K562 (cell line): ENCODE data around the gene HOXB5. TPM values are rescaled to one million over a fixed set of nuclear protein-coding genes. Genes with fewer than 3 reads are reported as not detected.

Source experiments
- ATAC-seq: fragments of 200-7000 bp; cut with Tn5 transposase; 3 replicates; pipeline ENCODE4 v1.9.1; 2020; ENCODE audit warnings: moderate library complexity
- BruUV-seq: library from RNA; stranded (reverse); fragments of 400-500 nt; replicated peaks from 2 replicates; lab custom pipeline; 2021; lab: Mats Ljungman, UMichigan
- CTCF ChIA-PET: fragments of 300-600 bp; formaldehyde crosslinking; extraction: SDS; loops from one replicate; lab custom pipeline; 2021; ENCODE audit warnings: low intra/inter-chr PET ratio; lab: Yijun Ruan, JAX
- POLR2A ChIA-PET: fragments of 300-600, 350-650 bp; sonication (Branson Sonifier 250); formaldehyde crosslinking; extraction: SDS; loops from one replicate; lab custom pipeline; 2021; ENCODE audit warnings: antibody characterized with exemption, inconsistent platforms; lab: Yijun Ruan, JAX
- DNase-seq, 4 experiments: peaks; one replicate each; pipeline versions ENCODE4 v3.0.0 to v3.0.0-alpha.2; 2011 to 2018; ENCODE audit warnings: low spot score in 3 of 4, mixed read lengths in 3 of 4; ENCODE audit errors: extremely low read depth in 1 of 4
- FAIRE-seq: peaks from 2 replicates; lab custom pipeline; 2011; peaks lifted over from hg19 to GRCh38; lab: Jason Lieb, UNC
- H2AFZ ChIP-seq: 2 replicates; pipeline ENCODE4 v1.6.0; 2011; ENCODE audit warnings: low read depth, low read length, control low read depth, inconsistent platforms
- H3K27ac ChIP-seq: fragments of 200-600 bp; 3 replicates; pipeline ENCODE4 v1.8.0; 2011; ENCODE audit warnings: low read depth, mild to moderate bottlenecking, control low read depth, inconsistent platforms, low read length, moderate library complexity, mixed read lengths; ENCODE audit errors: extremely low read depth
- H3K27me3 ChIP-seq, 2 experiments: fragments of 300-600 bp in 1 of 2; 2 replicates in 1 of 2; 3 replicates in 1 of 2; pipeline versions ENCODE4 v1.6.0 to v1.8.0; 2011; ENCODE audit warnings: inconsistent platforms in 2 of 2, low read length in 2 of 2, mild to moderate bottlenecking in 1 of 2, mixed read lengths in 1 of 2, moderate library complexity in 1 of 2; ENCODE audit not compliant: control insufficient read depth in 2 of 2, insufficient read depth in 2 of 2
- H3K36me3 ChIP-seq: fragments of 300-600 bp; 3 replicates; pipeline ENCODE4 v1.8.0; 2011; ENCODE audit warnings: mild to moderate bottlenecking, low read length, inconsistent platforms; ENCODE audit not compliant: control insufficient read depth, insufficient read depth
- H3K4me1 ChIP-seq, 2 experiments: fragments of 200-600 bp in 1 of 2; replicated peaks in 1 of 2; 2 replicates in 1 of 2; 3 replicates in 1 of 2; pipeline versions ENCODE4 v1.5.1 to v1.8.0; 2011; ENCODE audit warnings: inconsistent platforms in 2 of 2, low read length in 2 of 2, mild to moderate bottlenecking in 1 of 2, mixed read lengths in 1 of 2, moderate library complexity in 1 of 2; ENCODE audit not compliant: control insufficient read depth in 2 of 2, insufficient read depth in 2 of 2
- H3K4me2 ChIP-seq: 2 replicates; pipeline ENCODE4 v1.6.1; 2011; ENCODE audit warnings: low read length, control low read depth, inconsistent platforms, mixed read lengths; ENCODE audit not compliant: insufficient read depth
- H3K4me3 ChIP-seq: fragments of 200-600 bp; sonication (generic), shearing (Covaris generic); 2 replicates; pipeline ENCODE4 v1.5.1; 2016; ENCODE audit warnings: control low read depth, inconsistent platforms
- H3K79me2 ChIP-seq: fragments of 200-600 bp; 3 replicates; pipeline ENCODE4 v1.8.0; 2011; ENCODE audit warnings: low read length, inconsistent platforms; ENCODE audit not compliant: control insufficient read depth, insufficient read depth
- H3K9ac ChIP-seq, 2 experiments: 2 replicates each; pipeline versions ENCODE4 v1.6.0 to v1.6.1; 2011; ENCODE audit warnings: low read depth in 2 of 2, low read length in 2 of 2, control low read depth in 1 of 2, inconsistent platforms in 1 of 2, mild to moderate bottlenecking in 1 of 2, mixed read lengths in 1 of 2; ENCODE audit not compliant: insufficient read depth in 1 of 2
- H3K9me1 ChIP-seq: one replicate; pipeline ENCODE4 v1.6.0; 2011; ENCODE audit warnings: inconsistent platforms, mild to moderate bottlenecking, low read length, moderate library complexity; ENCODE audit not compliant: control insufficient read depth, insufficient read depth
- H3K9me3 ChIP-seq: replicated peaks from 2 replicates; pipeline ENCODE4 v1.5.1; 2011; ENCODE audit warnings: low read depth, low read length, inconsistent platforms; ENCODE audit not compliant: control insufficient read depth, insufficient read depth
- H4K20me1 ChIP-seq: replicated peaks from 2 replicates; pipeline ENCODE4 v1.6.1; 2011; ENCODE audit warnings: low read length, inconsistent platforms, mixed read lengths; ENCODE audit not compliant: control insufficient read depth, insufficient read depth
- ADNP ChIP-seq: fragments of 200-800 bp; sonication (Bioruptor generic); IDR thresholded peaks from 2 replicates; pipeline ENCODE4 v1.6.1; 2016; ENCODE audit warnings: missing genetic modification characterization, missing compliant biosample characterization
- ATF2 ChIP-seq: sonication (generic); formaldehyde crosslinking; IDR thresholded peaks from 2 replicates; pipeline ENCODE4 v1.8.1; 2022; ENCODE audit warnings: missing genetic modification reagents
- DLX4 ChIP-seq: fragments of 250-450 bp; sonication (Bioruptor Pico); IDR thresholded peaks from 2 replicates; pipeline ENCODE4 v1.6.1; 2021; ENCODE audit warnings: mild to moderate bottlenecking
- FOXA1 ChIP-seq: fragments of 450-650 bp; IDR thresholded peaks from 2 replicates; pipeline ENCODE4 v1.6.1; 2016; ENCODE audit warnings: mild to moderate bottlenecking, borderline replicate concordance
- HSF4 ChIP-seq: fragments of 250-450 bp; sonication (Bioruptor Pico); IDR thresholded peaks from 2 replicates; pipeline ENCODE4 v2.1.2; 2022; ENCODE audit warnings: mild to moderate bottlenecking, moderate library complexity, borderline replicate concordance
- KDM2B ChIP-seq: fragments of 250-450 bp; sonication (Bioruptor Pico); IDR thresholded peaks from 2 replicates; pipeline ENCODE4 v1.8.0; 2021; ENCODE audit warnings: mild to moderate bottlenecking, moderate library complexity
- LEF1 ChIP-seq: fragments of 450-650 bp; IDR thresholded peaks from 2 replicates; pipeline ENCODE4 v1.6.1; 2016; ENCODE audit warnings: mild to moderate bottlenecking
- MEF2A ChIP-seq: IDR thresholded peaks from 2 replicates; pipeline ENCODE4 v1.6.1; 2011; ENCODE audit warnings: low read depth, mild to moderate bottlenecking, low read length, moderate library complexity; ENCODE audit not compliant: control insufficient read depth
- NR3C1 ChIP-seq: sonication (generic); formaldehyde crosslinking; IDR thresholded peaks from 2 replicates; pipeline ENCODE4 v1.8.1; 2022; ENCODE audit warnings: missing genetic modification reagents
- TCF7L2 ChIP-seq: fragments of 150-350 bp; IDR thresholded peaks from 2 replicates; pipeline ENCODE4 v1.6.1; 2016; ENCODE audit warnings: low read depth, mild to moderate bottlenecking, low read length, moderate library complexity
- ZBTB26 ChIP-seq: fragments of 450-650 bp; formaldehyde crosslinking; IDR thresholded peaks from 2 replicates; pipeline ENCODE4 v1.4.0; 2022; ENCODE audit warnings: missing genetic modification characterization
- ZNF12 ChIP-seq: sonication (generic); formaldehyde crosslinking; IDR thresholded peaks from 2 replicates; pipeline ENCODE4 v1.4.0; 2020; ENCODE audit warnings: mild to moderate bottlenecking, missing genetic modification reagents
- ZNF134 ChIP-seq: fragments of 250-450 bp; sonication (Bioruptor Pico); conservative IDR thresholded peaks from 2 replicates; pipeline ENCODE4 v1.4.0; 2020
- ZNF282 ChIP-seq: sonication (generic); formaldehyde crosslinking; IDR thresholded peaks from 2 replicates; pipeline ENCODE4 v1.8.1; 2023; ENCODE audit warnings: missing genetic modification reagents
- ZNF764 ChIP-seq: fragments of 250-450 bp; sonication (Bioruptor Pico); IDR thresholded peaks from 2 replicates; pipeline ENCODE4 v1.4.0; 2020; ENCODE audit warnings: low read depth, mild to moderate bottlenecking, moderate library complexity
- WGBS: fragments of 100-300 bp; shearing (Covaris generic); methylation state at CpG from one replicate; pipeline ENCODE4 v1.1.6; 2016; ENCODE audit warnings: low coverage, mixed read lengths; ENCODE audit not compliant: insufficient coverage; ENCODE audit errors: missing lambda C conversion rate; 5-methylcytosine and 5-hydroxymethylcytosine counted together
- in situ Hi-C: fragments of 300-500 bp; cut with MboI; formaldehyde crosslinking; loops from 4 replicates; pipeline ENCODE4 v1.15.0; 2018; ENCODE audit warnings: inconsistent platforms, mixed read lengths
- intact Hi-C: fragments of 100-400 bp; cut with micrococcal nuclease; formaldehyde crosslinking; loops from 2 replicates; pipeline ENCODE4 v1.14.2; 2022
- polyA plus RNA-seq, 8 experiments: library from polyadenylated mRNA; depleted of rRNA in 4 of 8; stranded (reverse) in 5 of 8; unstranded in 3 of 8; fragments of >200 nt; fragmentation: Nextera tagmentation in 2 of 8; fragmentation: Illumina TruSeq in 1 of 8; extraction: Ambion mirVana in 2 of 8; extraction: Trizol in 1 of 8; gene quantifications; 2 replicates each; pipeline versions ENCODE4 v1.2.1 to v1.2.3, GENCODE V29; 2011 to 2014; ENCODE audit warnings: inconsistent platforms in 1 of 8, missing spikeins in 1 of 8
- total RNA-seq, 7 experiments: library from RNA; depleted of rRNA in 6 of 7; stranded (reverse); fragments of >200 nt in 6 of 7; fragmentation: Illumina TruSeq in 2 of 7; extraction: Trizol in 2 of 7; gene quantifications; 2 replicates each; pipeline versions ENCODE4 v1.2.1 to v1.2.3, GENCODE V29; 2011 to 2021; ENCODE audit warnings: low replicate concordance in 1 of 7
- TF ChIP-seq, protein P1 (sequence below), 3 experiments: fragments of 200-800 bp in 1 of 3; fragments of 250-450 bp in 1 of 3; fragments of 450-650 bp in 1 of 3; sonication (Bioruptor Pico) in 1 of 3; sonication (Bioruptor generic) in 1 of 3; formaldehyde crosslinking in 1 of 3; IDR thresholded peaks; 2 replicates each; pipeline versions ENCODE4 v1.6.1 to v1.8.0; 2016 to 2022; ENCODE audit warnings: mild to moderate bottlenecking in 2 of 3, missing genetic modification characterization in 2 of 3, missing compliant biosample characterization in 1 of 3, moderate library complexity in 1 of 3

Gene HOXB5
- total and polyA plus RNA-seq, 9 of the 15 experiments (the other 6 are each of a cell fraction or from before 2014, with no cell fraction given), result 0.24 to 2.7 (median 0.65) TPM

GRCh38 chr17:48567646-48568354, 25.8 kb downstream of the HOXB5 start:
- WGBS, result 87% methylated on average over 1 of the region's 2 CpGs
- Histone ChIP-seq H4K20me1 (no peaks in the 10 kb centered on the region; the same call in 1 of the 2 replicates), H3K4me2 (no peak overlapping the region), H3K79me2 (peaks cover 68% of the 10 kb centered on the region), H3K4me1 (peaks cover 36% of the 10 kb centered on the region in 2 experiments), H3K27ac (no peak overlapping the region), H3K27me3 (no peaks in the 10 kb centered on the region), H3K9me3 (no peaks in the 10 kb centered on the region), H3K9me1 (peaks cover 3% of the 10 kb centered on the region), H3K9ac (peak overlapping the region in 1 of 2 experiments; percentile 5; a peak in 1 of 4 replicates), H3K36me3 (peaks cover 95% of the 10 kb centered on the region; the same call in 2 of the 3 replicates), H2AFZ (no peak overlapping the region), H3K4me3 (no peak overlapping the region)
- in situ Hi-C loops (no loop called here), intact Hi-C loops (no loop called here)
- CTCF ChIA-PET, result no interaction called here
- FAIRE-seq, result no peak
- POLR2A ChIA-PET, result interaction anchor here (0.5 to 3.9 kb wide), 5 partner anchors 11 to 1221 kb away, joined by 3 to 21 read pairs (median 4); no protein-coding TSS in a partner anchor
- no TSS peak for BruUV-seq
- no peak for DNase-seq
- ATAC-seq, result no peak
- TF ChIP-seq KDM2B (CRISPR knock-in tag) (no peak), HSF4 (CRISPR knock-in tag) (no peak), ZNF134 (CRISPR knock-in tag) (no peak), ADNP (no peak), DLX4 (CRISPR knock-in tag) (no peak), ZBTB26 (no peak), NR3C1 (no peak), ATF2 (CRISPR knock-in tag) (no peak), FOXA1 (no peak), ZNF12 (no peak), LEF1 (no peak), ZNF282 (CRISPR knock-in tag) (no peak), MEF2A (no peak), ZNF764 (CRISPR knock-in tag) (no peak), TCF7L2 (no peak)
- TF ChIP-seq, protein P1, sequence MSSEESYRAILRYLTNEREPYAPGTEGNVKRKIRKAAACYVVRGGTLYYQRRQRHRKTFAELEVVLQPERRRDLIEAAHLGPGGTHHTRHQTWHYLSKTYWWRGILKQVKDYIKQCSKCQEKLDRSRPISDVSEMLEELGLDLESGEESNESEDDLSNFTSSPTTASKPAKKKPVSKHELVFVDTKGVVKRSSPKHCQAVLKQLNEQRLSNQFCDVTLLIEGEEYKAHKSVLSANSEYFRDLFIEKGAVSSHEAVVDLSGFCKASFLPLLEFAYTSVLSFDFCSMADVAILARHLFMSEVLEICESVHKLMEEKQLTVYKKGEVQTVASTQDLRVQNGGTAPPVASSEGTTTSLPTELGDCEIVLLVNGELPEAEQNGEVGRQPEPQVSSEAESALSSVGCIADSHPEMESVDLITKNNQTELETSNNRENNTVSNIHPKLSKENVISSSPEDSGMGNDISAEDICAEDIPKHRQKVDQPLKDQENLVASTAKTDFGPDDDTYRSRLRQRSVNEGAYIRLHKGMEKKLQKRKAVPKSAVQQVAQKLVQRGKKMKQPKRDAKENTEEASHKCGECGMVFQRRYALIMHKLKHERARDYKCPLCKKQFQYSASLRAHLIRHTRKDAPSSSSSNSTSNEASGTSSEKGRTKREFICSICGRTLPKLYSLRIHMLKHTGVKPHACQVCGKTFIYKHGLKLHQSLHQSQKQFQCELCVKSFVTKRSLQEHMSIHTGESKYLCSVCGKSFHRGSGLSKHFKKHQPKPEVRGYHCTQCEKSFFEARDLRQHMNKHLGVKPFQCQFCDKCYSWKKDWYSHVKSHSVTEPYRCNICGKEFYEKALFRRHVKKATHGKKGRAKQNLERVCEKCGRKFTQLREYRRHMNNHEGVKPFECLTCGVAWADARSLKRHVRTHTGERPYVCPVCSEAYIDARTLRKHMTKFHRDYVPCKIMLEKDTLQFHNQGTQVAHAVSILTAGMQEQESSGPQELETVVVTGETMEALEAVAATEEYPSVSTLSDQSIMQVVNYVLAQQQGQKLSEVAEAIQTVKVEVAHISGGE (CRISPR knock-in tag; IDR thresholded peaks at IDR 0.05), result no peak
